BE2C (cell line): Measurements from ENCODE around the gene ZNF507.

ENCODE experiments used
- DNase-seq: peaks from one replicate; pipeline ENCODE4 v3.0.0-alpha.2; 2020
- H3K27me3 ChIP-seq: fragments of 250-450 bp; sonication (Bioruptor Pico); 2 replicates; pipeline ENCODE4 v1.5.1; 2020; ENCODE audit warnings: mild to moderate bottlenecking
- H3K36me3 ChIP-seq: fragments of 250-450 bp; sonication (Bioruptor Pico); 2 replicates; pipeline ENCODE4 v1.5.1; 2020; ENCODE audit warnings: mild to moderate bottlenecking
- H3K4me1 ChIP-seq: fragments of 250-450 bp; sonication (Bioruptor Pico); 2 replicates; pipeline ENCODE4 v1.5.1; 2020
- H3K4me3 ChIP-seq: 2 replicates; pipeline ENCODE4 v1.5.1; 2011; ENCODE audit warnings: low read depth, low read length
- H3K9me3 ChIP-seq: fragments of 250-450 bp; sonication (Bioruptor Pico); 2 replicates; pipeline ENCODE4 v1.5.1; 2020
- TF ChIP-seq, protein P1 (sequence below): IDR thresholded peaks from 2 replicates; pipeline ENCODE4 v1.5.1; 2012; ENCODE audit warnings: mild to moderate bottlenecking, low read depth, low read length

ZNF507 gene

DNA sequence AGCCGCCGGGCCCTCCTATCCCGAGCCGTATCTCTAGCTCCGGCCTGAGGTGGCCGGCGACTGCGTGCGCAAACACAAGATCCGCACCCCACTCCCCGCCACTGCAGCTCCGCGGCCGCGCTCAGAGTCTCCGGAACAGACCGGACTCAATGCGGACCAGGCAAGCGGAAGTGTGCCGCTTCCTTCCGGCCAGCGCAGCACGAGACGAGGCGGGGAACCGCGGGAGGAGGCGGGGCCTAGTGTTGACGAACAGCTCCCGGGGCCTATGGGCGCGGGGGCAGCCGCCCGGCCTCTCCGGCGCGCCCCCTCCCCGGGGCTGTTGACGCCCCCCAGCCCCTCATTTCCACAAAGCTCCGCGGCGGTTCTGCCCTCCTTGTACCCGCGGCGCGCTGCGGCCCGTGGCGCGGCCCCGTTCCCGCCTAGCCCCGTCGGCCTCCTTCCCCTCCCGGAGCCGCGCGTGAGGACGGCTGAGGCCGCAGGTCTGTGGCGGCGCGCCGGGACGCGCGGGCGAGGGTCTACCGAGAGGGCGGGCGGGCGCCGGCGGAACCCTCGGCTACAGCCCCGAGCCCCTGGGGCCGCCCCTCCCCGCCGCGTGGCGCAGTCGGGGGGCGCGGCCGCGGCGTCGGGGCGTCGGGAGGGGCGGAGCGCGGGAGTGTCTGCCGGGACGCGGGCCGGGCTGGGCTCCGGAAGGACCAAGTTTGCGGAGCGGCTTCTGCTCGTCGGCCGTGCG, 60.2 kb downstream of the ZNF507 start, which contains the start of gene DPY19L3:
Gene DPY19L3 (plus strand): TSS at position 340 of the 730 bp plus-strand sequence. CDS start 2,484 bp downstream, outside the sequence.
- TF ChIP-seq, protein P1, sequence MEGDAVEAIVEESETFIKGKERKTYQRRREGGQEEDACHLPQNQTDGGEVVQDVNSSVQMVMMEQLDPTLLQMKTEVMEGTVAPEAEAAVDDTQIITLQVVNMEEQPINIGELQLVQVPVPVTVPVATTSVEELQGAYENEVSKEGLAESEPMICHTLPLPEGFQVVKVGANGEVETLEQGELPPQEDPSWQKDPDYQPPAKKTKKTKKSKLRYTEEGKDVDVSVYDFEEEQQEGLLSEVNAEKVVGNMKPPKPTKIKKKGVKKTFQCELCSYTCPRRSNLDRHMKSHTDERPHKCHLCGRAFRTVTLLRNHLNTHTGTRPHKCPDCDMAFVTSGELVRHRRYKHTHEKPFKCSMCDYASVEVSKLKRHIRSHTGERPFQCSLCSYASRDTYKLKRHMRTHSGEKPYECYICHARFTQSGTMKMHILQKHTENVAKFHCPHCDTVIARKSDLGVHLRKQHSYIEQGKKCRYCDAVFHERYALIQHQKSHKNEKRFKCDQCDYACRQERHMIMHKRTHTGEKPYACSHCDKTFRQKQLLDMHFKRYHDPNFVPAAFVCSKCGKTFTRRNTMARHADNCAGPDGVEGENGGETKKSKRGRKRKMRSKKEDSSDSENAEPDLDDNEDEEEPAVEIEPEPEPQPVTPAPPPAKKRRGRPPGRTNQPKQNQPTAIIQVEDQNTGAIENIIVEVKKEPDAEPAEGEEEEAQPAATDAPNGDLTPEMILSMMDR, result no peak
- peak; percentile 95 for DNase-seq
- H3K9me3 ChIP-seq, result no peaks in the 10 kb centered on the region

DNA sequence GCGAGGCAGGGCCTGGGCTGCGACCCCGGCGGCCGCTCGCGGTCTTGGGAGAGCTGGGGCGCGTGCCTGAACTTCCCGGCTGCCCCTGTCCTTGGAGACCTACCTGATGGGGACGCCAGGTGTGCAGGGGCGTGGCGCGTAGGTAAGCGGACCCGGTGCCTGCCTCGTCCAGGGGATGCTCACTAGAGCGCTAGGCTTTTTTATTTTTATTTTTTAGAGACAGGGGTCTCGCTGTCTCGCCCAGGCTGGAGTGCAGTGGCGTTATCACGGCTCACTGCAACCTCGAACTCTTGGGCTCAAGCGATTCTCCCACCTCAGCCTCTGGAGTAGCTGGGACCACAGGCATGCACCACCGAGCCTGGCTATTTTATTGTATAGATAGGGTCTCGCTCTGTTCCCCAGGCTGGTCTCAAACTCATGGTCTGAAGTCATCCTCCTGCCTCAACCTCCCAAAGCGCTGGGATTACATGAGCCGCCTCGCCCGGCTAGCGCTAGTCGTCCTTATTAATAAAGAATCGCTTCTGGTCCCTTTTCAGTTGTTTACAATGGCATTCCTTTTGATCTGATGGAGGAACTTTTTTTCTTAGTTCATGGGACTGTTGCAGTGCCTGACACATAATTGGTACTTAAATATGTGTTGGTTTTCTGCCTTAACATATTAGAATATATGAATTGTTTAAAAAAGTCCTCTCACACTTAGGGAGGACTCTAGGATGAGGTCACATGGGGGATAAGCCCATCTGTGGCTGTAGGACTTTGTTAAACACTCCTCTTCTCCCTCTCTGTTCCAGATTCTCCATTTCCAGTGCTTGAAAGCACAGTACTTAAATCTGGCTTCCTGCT, 61.0 kb downstream of the ZNF507 start:
- TF ChIP-seq, protein P1, result no peak
- Histone ChIP-seq H3K4me1 (no peaks in the 10 kb centered on the region), H3K36me3 (peaks cover 30% of the 10 kb centered on the region), H3K4me3 (peak overlapping the region; percentile 86), H3K27me3 (no peaks in the 10 kb centered on the region), H3K9me3 (no peaks in the 10 kb centered on the region)
- DNase-seq, result no peak

More for the DNA sequence above, 60.2 kb downstream of the ZNF507 start, which contains the start of gene DPY19L3:
- H3K4me1 ChIP-seq, result no peaks in the 10 kb centered on the region
- H3K4me3 ChIP-seq, result peak within 1 kb of the TSS; percentile 86
- H3K27me3 ChIP-seq, result no peaks in the 10 kb centered on the region
- H3K36me3 ChIP-seq, result peaks cover 22% of the 10 kb centered on the region

DNA sequence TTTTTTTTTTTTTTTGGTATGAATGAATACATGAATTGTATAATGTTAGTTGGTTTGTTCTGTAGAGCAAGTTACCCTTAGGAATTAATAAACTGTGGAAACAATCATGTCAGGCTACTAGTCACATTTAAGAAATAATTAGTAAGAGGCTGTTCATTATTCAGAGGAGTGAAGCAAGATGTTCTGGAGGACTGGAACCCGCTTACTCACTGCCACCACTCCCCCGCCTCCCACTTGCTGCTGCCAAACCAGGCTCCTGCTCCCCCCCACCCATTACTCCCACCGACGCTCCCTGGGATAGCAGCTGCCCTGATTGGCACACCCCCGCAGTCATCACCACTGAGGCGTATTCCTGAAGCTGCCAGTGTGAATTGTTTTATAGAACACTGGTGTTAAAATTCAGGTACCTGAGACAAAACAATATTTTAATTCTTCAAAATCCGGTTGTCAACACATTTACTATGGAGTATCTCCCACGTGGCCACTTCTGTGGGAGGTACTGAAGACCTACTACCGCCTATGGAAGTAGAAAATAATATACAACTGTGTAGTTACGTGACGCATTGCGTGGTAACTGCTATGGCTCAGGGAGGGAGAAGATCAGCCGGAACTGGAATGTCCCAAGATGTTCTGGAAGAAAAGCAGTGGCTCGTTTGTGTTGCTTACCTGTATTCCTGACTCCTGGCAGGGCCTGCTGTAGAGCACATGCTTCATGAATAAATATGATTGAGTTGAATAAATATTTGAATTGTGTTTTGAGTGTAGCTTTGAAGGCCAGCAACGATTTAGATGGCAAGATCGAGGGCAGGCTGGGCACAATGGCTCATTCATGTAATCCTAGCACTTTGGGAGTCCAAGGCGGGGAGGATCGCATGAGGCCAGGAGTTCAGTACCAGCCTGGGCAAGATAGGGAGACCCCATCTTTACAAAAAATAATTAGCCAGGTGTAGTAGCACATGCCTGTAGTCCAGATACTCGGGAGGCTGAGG, 61.9 kb downstream of the ZNF507 start:
- H3K4me3 ChIP-seq, result peak overlapping the region; percentile 86

DNA sequence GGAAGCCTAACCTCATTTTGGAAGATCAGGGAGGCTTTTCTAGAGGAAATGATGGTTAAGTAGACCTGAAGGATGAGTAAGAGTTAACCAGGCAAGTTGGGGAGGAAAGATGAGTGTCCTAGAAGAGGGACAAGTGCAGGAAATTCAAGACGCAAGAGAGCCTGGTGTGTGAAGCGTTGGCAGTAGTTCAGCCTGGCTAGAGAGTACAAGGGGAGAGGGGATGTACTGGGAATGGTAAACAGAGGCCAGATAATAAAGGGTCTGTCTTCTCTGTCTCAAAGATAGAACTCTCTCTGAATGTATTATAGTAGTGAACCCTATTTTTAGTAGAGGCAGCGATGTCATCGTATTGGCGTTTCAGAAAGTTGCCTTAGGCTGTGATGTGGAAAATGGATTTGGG, 69.8 kb downstream of the ZNF507 start:
- H3K4me3 ChIP-seq, result no peak overlapping the region
- H3K4me1 ChIP-seq, result peaks cover 3% of the 10 kb centered on the region
- H3K36me3 ChIP-seq, result peaks cover 45% of the 10 kb centered on the region
- TF ChIP-seq, protein P1, result no peak
- DNase-seq, result no peak
- no peaks in the 10 kb centered on the region for H3K27me3 ChIP-seq
- H3K9me3 ChIP-seq, result no peaks in the 10 kb centered on the region

More for the DNA sequence above, 61.9 kb downstream of the ZNF507 start:
- no peaks in the 10 kb centered on the region for H3K4me1 ChIP-seq
- H3K27me3 ChIP-seq, result no peaks in the 10 kb centered on the region
- peaks cover 37% of the 10 kb centered on the region for H3K36me3 ChIP-seq
- H3K9me3 ChIP-seq, result no peaks in the 10 kb centered on the region
- TF ChIP-seq, protein P1, result no peak
- no peak for DNase-seq

DNA sequence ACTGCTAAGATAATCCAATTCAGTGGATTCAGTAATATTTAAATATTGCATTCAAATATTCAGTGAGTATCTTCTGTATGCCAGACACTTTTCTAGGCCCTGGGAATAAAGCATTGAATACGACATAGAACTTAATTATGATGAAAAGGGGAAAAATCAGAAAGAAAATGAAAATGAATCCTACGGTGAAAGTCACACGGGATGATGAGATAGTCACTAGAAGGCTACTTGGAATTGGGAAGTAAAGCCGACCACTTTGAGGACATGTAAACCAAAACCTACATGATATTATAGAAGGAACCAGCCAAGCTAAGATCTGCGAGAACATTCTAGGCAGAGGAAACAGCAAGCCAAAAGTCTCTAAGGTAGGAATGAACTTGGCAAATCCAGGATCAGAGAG, 70.3 kb downstream of the ZNF507 start:
- Histone ChIP-seq H3K9me3 (no peaks in the 10 kb centered on the region), H3K27me3 (no peaks in the 10 kb centered on the region), H3K4me1 (peaks cover 3% of the 10 kb centered on the region), H3K36me3 (peaks cover 41% of the 10 kb centered on the region), H3K4me3 (no peak overlapping the region)
- TF ChIP-seq, protein P1, result no peak
- no peak for DNase-seq
